Body of pancreas (tissue), 4 donors: ENCODE results near the gene TNXB. TPM values are rescaled to one million over a fixed set of nuclear protein-coding genes. Genes with fewer than 3 reads are reported as not detected.
"Not testable (repeated sequence)": the region's sequence is repeated elsewhere in the genome, so short reads cannot be mapped to it uniquely, and the experiment has no call there.

Experiments used
- ATAC-seq: fragments of 150-250 bp; one replicate; pipeline ENCODE4 v1.9.1; 2016
- DNase-seq, 4 donors: peaks; one replicate each; pipeline ENCODE4 v3.0.0-alpha.2; 2019
- H3K27ac ChIP-seq, 4 donors: fragments of 200-600 bp; sonication (generic); 1 replicate in 3 of 4; 2 replicates in 1 of 4; pipeline versions ENCODE4 v1.5.1 to v1.6.1; 2016 to 2019; ENCODE audit warnings: mild to moderate bottlenecking in 1 of 4, mixed read lengths in 1 of 4, moderate library complexity in 1 of 4
- H3K27me3 ChIP-seq, 2 donors: fragments of 200-600 bp; sonication (generic); one replicate each; pipeline ENCODE4 v1.6.0; 2016; ENCODE audit warnings: mild to moderate bottlenecking in 1 of 2
- H3K36me3 ChIP-seq, 2 donors: fragments of 200-600 bp; sonication (generic); replicated peaks in 1 of 2; 2 replicates each; pipeline ENCODE4 v1.5.1; 2016; ENCODE audit warnings: low read depth in 2 of 2; ENCODE audit not compliant: insufficient read depth in 1 of 2
- H3K4me1 ChIP-seq: fragments of 200-600 bp; sonication (generic); one replicate; pipeline ENCODE4 v1.6.0; 2016
- H3K4me3 ChIP-seq, 2 donors: fragments of 200-600 bp; sonication (generic); 1 replicate in 1 of 2; 2 replicates in 1 of 2; pipeline ENCODE4 v1.5.1; 2016 to 2019
- H3K9me3 ChIP-seq, 3 donors: fragments of 200-600 bp; sonication (generic); 1 replicate in 2 of 3; 2 replicates in 1 of 3; pipeline ENCODE4 v1.5.1; 2016
- CTCF ChIP-seq, 7 experiments: fragments of 450-650 bp in 4 of 7; fragments of 200-600 bp in 3 of 7; sonication (generic) in 3 of 7; IDR thresholded peaks; one replicate each; pipeline ENCODE4 v1.5.1; 2016 to 2019; ENCODE audit warnings: antibody characterized with exemption in 7 of 7
- POLR2A ChIP-seq, 3 donors: fragments of 450-650 bp; IDR thresholded peaks; one replicate each; pipeline ENCODE4 v1.6.1; 2016; ENCODE audit warnings: antibody characterized with exemption in 3 of 3, mild to moderate bottlenecking in 2 of 3
- WGBS, 2 donors: methylation state at CpG; one replicate each; pipeline ENCODE4 v1.1.5; 2017; 5-methylcytosine and 5-hydroxymethylcytosine counted together
- intact Hi-C: fragments of 100-400 bp; cut with DNase I; formaldehyde crosslinking; loops from one replicate; pipeline ENCODE4 v1.15.1; 2023
- total RNA-seq, 2 donors: library from RNA; depleted of rRNA; stranded (reverse); fragments of >200 nt; gene quantifications; one replicate each; pipeline ENCODE4 v1.1.0, GENCODE V29; 2016

Gene TNXB
- total RNA-seq, 2 donors from 2014 or later: 24.9 to 36.6 TPM

GRCh38 chr6:32108094-32108627, 977 bp downstream of the TNXB start:
- DNase-seq (peak; percentile 29 to 56 (median 45)), ATAC-seq (peak; percentile 57)
- Histone ChIP-seq H3K4me3 (no peak overlapping the region), H3K9me3 (no peaks in the 10 kb centered on the region), H3K4me1 (peaks cover 26% of the 10 kb centered on the region), H3K27ac (peak overlapping the region; percentile 6 to 59 (median 27)), H3K36me3 (no peaks in the 10 kb centered on the region), H3K27me3 (no peaks in the 10 kb centered on the region)
- 6% methylated on average over 15 of the region's 15 CpGs for WGBS, 2 donors
- TF ChIP-seq POLR2A (IDR thresholded peaks at IDR 0.05) (peak in 2 of 3 donors; percentile 8 to 14), CTCF (IDR thresholded peaks at IDR 0.05) (no peak)
- intact Hi-C loops: no loop called here

- 44 to 58% methylated on average over 1 of the region's 1 CpG for WGBS, 2 donors
- H3K9me3 ChIP-seq: no peaks in the 10 kb centered on the region
- DNase-seq (no peak), ATAC-seq (no peak)
- no peak overlapping the region for H3K4me3 ChIP-seq
- intact Hi-C loops: no loop called here
- peaks cover 26% of the 10 kb centered on the region for H3K4me1 ChIP-seq
- no peaks in the 10 kb centered on the region for H3K36me3 ChIP-seq
- no peak for TF ChIP-seq POLR2A (IDR thresholded peaks at IDR 0.05)
- TF ChIP-seq CTCF (IDR thresholded peaks at IDR 0.05): no peak
- H3K27ac ChIP-seq: peak overlapping the region in 2 of 4 donors; percentile 20 to 59
- no peaks in the 10 kb centered on the region for H3K27me3 ChIP-seq
Observed at GRCh38 chr6:32107406-32107805, 1.7 kb downstream of the TNXB start.

GRCh38 chr6:32105433-32105832, 3.7 kb downstream of the TNXB start:
- H3K4me3 ChIP-seq: no peak overlapping the region
- H3K36me3 ChIP-seq: no peaks in the 10 kb centered on the region
- intact Hi-C loops: no loop called here
- DNase-seq: no peak
- H3K9me3 ChIP-seq: no peaks in the 10 kb centered on the region
- no peak overlapping the region for H3K27ac ChIP-seq
- TF ChIP-seq CTCF (IDR thresholded peaks at IDR 0.05) (no peak), POLR2A (IDR thresholded peaks at IDR 0.05) (no peak)
- H3K4me1 ChIP-seq: peaks cover 22% of the 10 kb centered on the region
- no peaks in the 10 kb centered on the region for H3K27me3 ChIP-seq
- 57 to 66% methylated on average over 4 of the region's 4 CpGs for WGBS, 2 donors
- no peak for ATAC-seq

GRCh38 chr6:32102255-32102654, 6.9 kb downstream of the TNXB start:
- intact Hi-C loops: no loop called here
- no peak for TF ChIP-seq POLR2A (IDR thresholded peaks at IDR 0.05)
- TF ChIP-seq CTCF (IDR thresholded peaks at IDR 0.05): no peak
- 88 to 91% methylated on average over 3 of the region's 3 CpGs for WGBS, 2 donors
- H3K27ac ChIP-seq: no peak overlapping the region
- no peaks in the 10 kb centered on the region for H3K9me3 ChIP-seq
- no peaks in the 10 kb centered on the region for H3K27me3 ChIP-seq
- no peaks in the 10 kb centered on the region for H3K36me3 ChIP-seq
- ATAC-seq (no peak), DNase-seq (no peak)
- no peak overlapping the region for H3K4me3 ChIP-seq
- peaks cover 2% of the 10 kb centered on the region for H3K4me1 ChIP-seq

- intact Hi-C loops, DNase-seq, H3K27ac ChIP-seq, H3K9me3 ChIP-seq, ATAC-seq, H3K4me3 ChIP-seq, H3K36me3 ChIP-seq: not testable (repeated sequence)
- Histone ChIP-seq H3K4me1 (peaks cover 14% of the 10 kb centered on the region), H3K27me3 (peaks cover 0 to 18% of the 10 kb centered on the region in 2 donors)
- WGBS, 2 donors: 54 to 59% methylated on average over 8 of the region's 8 CpGs
Observed at GRCh38 chr6:32100251-32100650, 8.9 kb downstream of the TNXB start.
